Activated CD8-positive, alpha-beta memory T cell treated with anti-CD3 and anti-CD28 coated beads, Interleukin-2, amount 50 U/mL, for 48 hours (primary cell): ENCODE data around the gene BBS4.
"Not testable (repeated sequence)": the region's sequence is repeated elsewhere in the genome, so short reads cannot be mapped to it uniquely, and the experiment has no call there.

Experiments
- DNase-seq: peaks from one replicate; pipeline ENCODE4 v3.0.0-alpha.2; 2020

BBS4 gene, protein sequence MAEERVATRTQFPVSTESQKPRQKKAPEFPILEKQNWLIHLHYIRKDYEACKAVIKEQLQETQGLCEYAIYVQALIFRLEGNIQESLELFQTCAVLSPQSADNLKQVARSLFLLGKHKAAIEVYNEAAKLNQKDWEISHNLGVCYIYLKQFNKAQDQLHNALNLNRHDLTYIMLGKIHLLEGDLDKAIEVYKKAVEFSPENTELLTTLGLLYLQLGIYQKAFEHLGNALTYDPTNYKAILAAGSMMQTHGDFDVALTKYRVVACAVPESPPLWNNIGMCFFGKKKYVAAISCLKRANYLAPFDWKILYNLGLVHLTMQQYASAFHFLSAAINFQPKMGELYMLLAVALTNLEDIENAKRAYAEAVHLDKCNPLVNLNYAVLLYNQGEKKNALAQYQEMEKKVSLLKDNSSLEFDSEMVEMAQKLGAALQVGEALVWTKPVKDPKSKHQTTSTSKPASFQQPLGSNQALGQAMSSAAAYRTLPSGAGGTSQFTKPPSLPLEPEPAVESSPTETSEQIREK

GRCh38 chr15:72685925-72686794 lies at the start of gene BBS4, which contains the start of gene HIGD2B:
Gene BBS4, plus strand, starts transcription at chr15:72686207. Its CDS starts 21 bp downstream, at chr15:72686228.
Gene HIGD2B, minus strand, starts transcription at chr15:72686182. Its CDS starts 9,808 bp downstream, at chr15:72676374.
- peak; percentile 92 for DNase-seq

- peak; percentile 82 for DNase-seq
These were observed 49.3 kb upstream of the BBS4 start for GRCh38 chr15:72636519-72637282.

- DNase-seq, result not testable (repeated sequence)
These were observed 46.1 kb upstream of the BBS4 start for GRCh38 chr15:72639759-72640483.

GRCh38 chr15:72642271-72642670 lies 43.7 kb upstream of the BBS4 start:
- not testable (repeated sequence) for DNase-seq

- DNase-seq, result not testable (repeated sequence)
These were observed 37.3 kb upstream of the BBS4 start for GRCh38 chr15:72648631-72649253.

GRCh38 chr15:72654397-72654796 lies 31.6 kb upstream of the BBS4 start, which contains the start of gene GOLGA6B:
Gene GOLGA6B, plus strand, starts transcription at chr15:72654697. Its CDS starts 41 bp downstream, at chr15:72654738.
- not testable (repeated sequence) for DNase-seq

GRCh38 chr15:72656014-72656413 lies 30.0 kb upstream of the BBS4 start:
- not testable (repeated sequence) for DNase-seq

- not testable (repeated sequence) for DNase-seq
These were observed 24.9 kb upstream of the BBS4 start for GRCh38 chr15:72661081-72661480.

- DNase-seq, result not testable (repeated sequence)
These were observed 22.1 kb upstream of the BBS4 start for GRCh38 chr15:72663931-72664330.

DNA sequence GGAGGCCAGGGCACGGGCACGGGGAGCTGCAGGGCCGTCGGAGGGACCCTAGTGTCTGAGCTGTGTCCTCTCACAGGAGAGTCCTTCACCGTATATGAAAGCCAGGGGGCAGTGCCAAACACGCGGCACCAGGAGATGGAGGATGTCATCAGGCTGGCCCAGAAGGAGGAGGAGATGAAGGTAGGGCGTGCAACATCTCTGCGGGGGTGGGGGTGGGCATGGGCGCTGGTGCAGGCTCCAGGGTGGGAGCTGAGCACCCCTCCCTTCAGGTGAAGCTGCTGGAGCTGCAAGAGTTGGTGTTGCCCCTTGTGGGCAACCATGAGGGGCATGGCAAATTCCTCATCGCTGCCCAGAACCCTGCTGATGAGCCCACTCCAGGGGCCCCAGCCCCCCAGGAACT lies 20.3 kb upstream of the BBS4 start:
- DNase-seq, result not testable (repeated sequence)

GRCh38 chr15:72669803-72670202 lies 16.2 kb upstream of the BBS4 start:
- not testable (repeated sequence) for DNase-seq

- peak; percentile 85 for DNase-seq
These were observed 15.2 kb upstream of the BBS4 start for GRCh38 chr15:72670656-72671352.

GRCh38 chr15:72671525-72671924 lies 14.5 kb upstream of the BBS4 start:
- DNase-seq, result no peak

GRCh38 chr15:72676838-72677237 lies 9.2 kb upstream of the BBS4 start:
- DNase-seq, result no peak

- DNase-seq, result no peak
These were observed 5.1 kb upstream of the BBS4 start for GRCh38 chr15:72680931-72681330.

- DNase-seq, result no peak
These were observed 3.2 kb upstream of the BBS4 start for GRCh38 chr15:72682772-72683171.

GRCh38 chr15:72685301-72685924 lies 594 bp upstream of the BBS4 start:
- no peak for DNase-seq

GRCh38 chr15:72688697-72689096 lies 2.7 kb downstream of the BBS4 start:
- DNase-seq, result no peak

- DNase-seq, result no peak
These were observed 4.9 kb downstream of the BBS4 start for GRCh38 chr15:72690938-72691337.

- DNase-seq, result no peak
These were observed 12.9 kb downstream of the BBS4 start for GRCh38 chr15:72698938-72699337.
